NCI-H82 (cell line): ENCODE data around the gene BDP1.
A peak's percentile ranks its signal among the peaks of the same experiment; 100 is the strongest.
"Not testable (repeated sequence)": the region's sequence is repeated elsewhere in the genome, so short reads cannot be mapped to it uniquely, and the experiment has no call there.

ENCODE experiments used
- DNase-seq: peaks from one replicate; lab custom pipeline; 2025; lab: John Stamatoyannopoulos, UW

Gene BDP1

GRCh38 chr5:71460693-71461092 lies 5.2 kb downstream of the BDP1 start:
- no peak for DNase-seq

DNA sequence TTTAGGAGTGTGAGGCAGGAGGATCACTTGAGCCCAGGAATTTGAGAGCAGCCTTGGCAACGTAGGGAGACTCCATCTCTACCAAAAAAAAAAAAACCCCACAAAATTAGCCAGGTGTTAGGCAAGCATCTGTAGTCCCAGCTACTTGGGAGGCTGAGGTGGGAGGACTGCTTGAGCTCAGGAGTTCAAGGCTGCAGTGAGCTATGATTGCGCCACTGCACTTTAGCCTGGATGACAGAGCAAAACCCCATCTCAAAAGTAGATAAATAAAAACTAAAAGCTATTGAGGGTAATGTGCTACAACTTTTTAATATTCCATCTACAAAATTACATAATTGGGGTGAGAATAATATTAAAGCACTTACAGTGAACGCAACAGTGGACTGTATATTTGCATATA lies 5.9 kb downstream of the BDP1 start:
- no peak for DNase-seq

DNA sequence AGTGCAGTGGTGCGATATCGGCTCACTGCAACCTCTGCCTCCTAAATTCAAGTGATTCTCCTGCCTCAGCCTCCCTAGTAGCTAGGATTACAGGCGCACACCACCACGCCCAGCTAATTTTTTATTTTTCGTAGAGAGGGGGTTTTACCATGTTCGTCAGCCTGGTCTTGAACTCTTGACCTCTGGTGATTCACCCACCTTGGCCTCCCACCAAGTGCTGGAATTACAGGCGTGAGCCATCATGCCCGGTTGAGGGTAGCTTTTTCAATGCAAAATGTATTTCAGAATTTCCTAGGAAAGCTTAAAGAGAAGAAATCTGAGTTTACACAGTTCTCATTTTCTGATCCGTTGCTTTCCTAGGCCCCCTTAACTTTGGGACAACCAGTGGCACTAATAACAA lies 15.7 kb downstream of the BDP1 start:
- no peak for DNase-seq

GRCh38 chr5:71475788-71476384 lies 20.4 kb downstream of the BDP1 start:
- DNase-seq, result peak; percentile 37

GRCh38 chr5:71481441-71481840 lies 26.0 kb downstream of the BDP1 start:
- no peak for DNase-seq

DNA sequence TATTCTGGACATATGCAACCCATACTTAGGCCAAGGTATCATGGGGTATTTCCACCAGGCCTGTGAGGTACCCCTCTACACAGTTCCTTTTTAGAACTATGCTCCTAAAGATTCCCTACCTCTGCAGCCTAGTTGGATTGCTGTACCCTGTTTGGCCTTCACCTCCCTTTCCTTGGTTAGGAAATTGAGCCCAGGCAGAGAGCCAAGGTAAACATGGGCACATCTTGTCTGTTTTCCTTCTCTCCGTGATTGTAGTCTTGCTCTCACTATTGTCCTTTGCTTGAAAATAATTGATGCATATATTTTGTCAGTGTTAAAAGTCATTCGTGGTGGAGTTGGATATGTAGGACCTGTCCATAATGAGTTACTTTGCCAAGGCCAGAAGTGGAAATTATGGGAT lies 26.7 kb downstream of the BDP1 start:
- DNase-seq, result no peak

DNA sequence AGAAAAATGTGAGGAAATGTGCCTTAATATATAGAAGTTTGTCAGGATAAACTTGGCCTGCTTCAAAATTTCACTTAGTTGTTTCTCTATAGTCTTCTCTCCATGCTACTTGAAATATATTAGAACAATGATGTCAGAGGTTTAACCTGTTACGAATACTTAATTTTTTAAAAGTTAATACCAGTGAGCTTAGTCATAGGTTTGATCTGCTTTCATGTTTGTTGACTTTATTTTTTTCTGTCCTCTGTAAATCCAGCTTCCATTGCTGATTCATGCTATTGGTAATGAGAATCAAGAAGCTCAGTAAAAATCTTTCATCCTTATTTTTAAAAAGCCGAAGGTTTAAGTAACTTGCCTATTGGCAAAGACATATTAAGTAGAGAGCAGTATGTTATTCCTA lies 27.9 kb downstream of the BDP1 start:
- DNase-seq, result no peak

GRCh38 chr5:71492817-71493615 lies 37.6 kb downstream of the BDP1 start:
- no peak for DNase-seq

DNA sequence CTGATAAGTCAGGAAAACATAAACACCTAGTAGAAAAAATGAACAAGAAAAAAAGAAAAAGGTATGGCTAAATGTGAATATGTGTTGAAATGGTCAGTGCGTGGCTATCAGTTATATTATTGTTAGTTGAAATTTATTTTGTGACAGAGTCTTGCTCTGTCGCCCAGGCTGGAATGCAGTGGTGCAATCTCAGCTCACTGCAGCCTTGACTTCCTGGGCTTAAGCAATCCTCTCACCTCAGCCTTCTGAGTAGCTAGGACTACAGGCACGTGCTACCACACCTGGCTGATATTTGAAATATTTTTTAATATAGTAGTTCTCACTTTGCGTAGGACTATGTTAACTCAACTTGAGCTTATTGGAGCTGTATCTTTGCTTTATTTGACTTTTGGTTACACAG lies 38.8 kb downstream of the BDP1 start:
- DNase-seq, result not testable (repeated sequence)

DNA sequence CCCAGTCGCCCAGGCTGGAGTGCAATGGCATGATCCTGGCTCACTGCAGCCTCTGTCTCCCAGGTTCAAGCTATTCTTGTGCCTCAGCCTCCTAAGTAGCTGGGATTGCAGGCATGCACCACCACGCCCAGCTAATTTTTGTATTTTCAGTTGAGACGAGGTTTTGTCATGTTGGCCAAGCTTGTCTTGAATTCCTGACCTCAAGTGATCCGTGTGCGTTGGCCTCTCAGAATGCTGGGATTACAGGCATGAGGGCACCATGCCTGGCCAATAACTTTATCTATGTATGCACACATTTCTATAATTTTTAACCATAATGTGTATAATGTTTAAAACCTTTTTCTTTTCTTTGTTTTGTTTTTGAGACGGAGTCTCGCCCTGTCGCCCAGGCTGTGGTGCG lies 43.3 kb downstream of the BDP1 start:
- DNase-seq, result not testable (repeated sequence)

DNA sequence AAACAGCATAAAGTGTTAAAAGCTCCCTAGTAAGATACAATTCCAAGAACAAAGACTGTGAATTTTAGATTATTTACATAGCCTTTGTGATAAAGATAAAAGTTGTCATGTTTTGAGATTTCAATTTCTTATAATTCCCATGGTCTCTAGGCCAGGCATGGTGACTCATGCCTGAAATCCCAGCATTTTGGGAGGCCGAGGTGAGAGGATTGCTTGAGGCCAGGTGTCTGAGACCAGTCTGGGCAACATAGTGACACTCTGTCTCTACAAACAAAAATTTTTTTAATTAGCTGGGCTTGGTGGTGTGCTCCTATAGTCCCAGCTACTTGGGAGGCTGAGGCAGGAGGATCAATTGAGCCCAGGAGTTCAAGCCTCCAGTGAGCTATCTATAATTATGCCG lies 48.1 kb downstream of the BDP1 start:
- no peak for DNase-seq

GRCh38 chr5:71522151-71522550 lies 66.7 kb downstream of the BDP1 start:
- no peak for DNase-seq

GRCh38 chr5:71525611-71526010 lies 70.2 kb downstream of the BDP1 start:
- DNase-seq, result not testable (repeated sequence)

DNA sequence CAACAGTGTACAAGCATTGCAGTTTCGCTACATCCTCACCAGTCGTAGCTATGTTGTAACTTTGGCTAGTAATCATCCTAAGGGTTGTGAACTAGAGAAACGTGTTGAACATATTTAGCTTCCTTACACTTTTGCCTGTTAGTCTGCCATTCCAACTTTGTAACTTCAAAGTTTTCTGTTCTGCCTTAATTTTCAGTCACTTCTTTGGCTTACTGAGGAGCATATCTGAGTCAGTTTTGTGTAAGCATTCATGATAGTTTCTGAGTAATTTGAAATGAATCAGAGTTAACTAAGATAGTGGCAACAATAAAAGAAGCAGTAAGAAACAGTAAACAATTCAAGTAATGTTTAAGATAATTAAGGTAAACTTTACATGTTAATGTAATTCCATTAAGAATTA lies 72.8 kb downstream of the BDP1 start:
- no peak for DNase-seq

GRCh38 chr5:71529682-71530081 lies 74.2 kb downstream of the BDP1 start:
- no peak for DNase-seq

DNA sequence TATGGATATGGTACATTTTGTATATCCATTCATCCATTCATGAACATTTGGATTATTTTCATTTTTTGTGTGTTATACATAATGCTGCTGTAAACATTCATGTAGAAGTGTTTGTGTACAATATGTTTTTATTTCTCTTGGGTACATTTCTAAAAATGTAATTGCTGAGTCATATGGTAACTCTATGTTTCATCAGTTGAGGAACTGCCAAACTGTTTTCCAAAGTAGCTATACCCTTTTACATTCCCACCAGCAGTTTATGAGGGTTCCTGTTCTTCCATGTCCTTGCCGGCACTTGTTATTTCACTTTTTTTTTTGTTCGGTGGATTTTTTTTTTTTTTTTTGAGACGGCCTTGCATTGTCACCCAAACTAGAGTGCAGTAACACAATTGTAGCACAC lies 77.7 kb downstream of the BDP1 start:
- DNase-seq, result no peak

DNA sequence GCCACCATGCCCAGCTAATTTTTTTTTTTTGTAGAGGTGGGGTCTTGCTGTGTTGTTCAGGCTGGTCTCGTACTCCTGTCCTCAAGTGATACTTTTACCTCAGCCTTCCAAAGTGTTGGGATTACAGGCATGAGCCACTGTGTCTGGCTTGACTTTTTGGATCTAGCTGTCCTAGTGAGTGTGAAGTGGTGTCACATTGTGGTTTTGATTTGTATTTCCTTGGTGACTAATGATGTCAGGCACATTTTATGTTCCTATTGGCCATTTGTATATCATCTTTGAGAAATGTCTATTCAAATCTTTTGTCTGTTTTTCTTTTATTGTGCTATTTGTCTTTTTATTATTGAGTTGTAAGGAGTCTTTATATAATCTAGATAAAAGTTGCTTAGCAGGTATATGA lies 78.2 kb downstream of the BDP1 start:
- no peak for DNase-seq

DNA sequence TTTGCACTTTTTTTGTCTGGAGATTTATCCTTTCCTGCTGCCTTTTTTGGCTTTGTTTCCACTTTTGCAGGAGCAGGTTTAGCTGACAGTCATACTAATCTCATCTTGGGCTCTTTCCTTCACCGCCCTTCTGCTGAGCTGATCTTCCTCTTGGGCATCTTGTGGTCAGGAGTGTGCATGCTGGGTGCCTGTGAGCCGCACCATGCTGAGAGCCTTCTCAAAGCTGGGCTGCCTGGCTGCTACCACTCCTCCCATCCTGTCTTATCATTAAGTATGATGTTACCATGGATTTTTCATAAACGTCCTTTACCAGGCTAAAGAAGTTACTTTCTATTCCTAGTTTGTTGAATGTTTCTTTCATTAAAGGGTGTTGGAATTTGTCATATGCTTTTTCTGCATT lies 82.2 kb downstream of the BDP1 start:
- DNase-seq, result no peak

- not testable (repeated sequence) for DNase-seq
These were observed 95.4 kb downstream of the BDP1 start for GRCh38 chr5:71550885-71551284.

- not testable (repeated sequence) for DNase-seq
These were observed 96.1 kb downstream of the BDP1 start for GRCh38 chr5:71551582-71551981.

DNA sequence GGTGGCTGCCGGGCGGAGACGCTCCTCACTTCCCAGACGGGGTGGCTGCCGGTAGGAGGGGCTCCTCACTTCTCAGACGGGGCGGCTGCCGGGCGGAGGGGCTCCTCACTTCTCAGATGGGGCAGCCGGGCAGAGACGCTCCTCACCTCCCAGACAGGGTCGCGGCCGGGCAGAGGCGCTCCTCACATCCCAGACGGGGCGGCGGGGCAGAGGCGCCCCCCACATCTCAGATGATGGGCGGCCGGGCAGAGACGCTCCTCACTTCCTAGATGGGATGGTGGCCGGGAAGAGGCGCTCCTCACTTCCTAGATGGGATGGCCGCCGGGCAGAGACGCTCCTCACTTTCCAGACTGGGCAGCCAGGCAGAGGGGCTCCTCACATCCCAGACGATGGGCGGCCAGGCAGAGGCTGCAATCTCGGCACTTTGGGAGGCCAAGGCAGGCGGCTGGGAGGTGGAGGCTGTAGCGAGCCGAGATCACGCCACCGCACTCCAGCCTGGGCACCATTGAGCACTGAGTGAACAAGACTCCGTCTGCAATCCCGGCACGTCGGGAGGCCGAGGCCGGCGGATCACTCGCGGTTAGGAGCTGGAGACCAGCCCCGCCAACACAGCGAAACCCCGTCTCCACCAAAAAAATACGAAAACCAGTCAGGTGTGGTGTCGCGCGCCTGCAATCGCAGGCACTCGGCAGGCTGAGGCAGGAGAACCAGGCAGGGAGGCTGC lies 96.7 kb downstream of the BDP1 start:
- not testable (repeated sequence) for DNase-seq

- no peak for DNase-seq
These were observed 107.7 kb downstream of the BDP1 start for GRCh38 chr5:71563161-71563560.

- DNase-seq, result no peak
These were observed 109.4 kb downstream of the BDP1 start for GRCh38 chr5:71564895-71565294.
